Spleen (tissue), 11 donors: ENCODE results near the gene NT5C1A. TPM values are rescaled to one million over a fixed set of nuclear protein-coding genes. Genes with fewer than 3 reads are reported as not detected.

ENCODE experiments used
- DNase-seq: peaks from one replicate; pipeline ENCODE4 v3.0.0-alpha.2; 2020
- H3K27ac ChIP-seq, 8 donors: fragments of 200-600 bp; sonication (generic) in 7 of 8; 1 replicate in 4 of 8; 2 replicates in 4 of 8; pipeline versions ENCODE4 v1.5.0 to v1.8.0; 2016 to 2021; ENCODE audit warnings: inconsistent platforms in 4 of 8, mild to moderate bottlenecking in 4 of 8, moderate library complexity in 1 of 8
- H3K27me3 ChIP-seq, 7 donors: fragments of 200-600 bp; sonication (generic) in 6 of 7; replicated peaks in 1 of 7; 1 replicate in 4 of 7; 2 replicates in 3 of 7; pipeline versions ENCODE4 v1.5.0 to v1.8.0; 2016 to 2021; ENCODE audit warnings: inconsistent platforms in 3 of 7, mild to moderate bottlenecking in 1 of 7
- H3K36me3 ChIP-seq, 6 donors: fragments of 200-600 bp; sonication (generic) in 5 of 6; 1 replicate in 4 of 6; 2 replicates in 2 of 6; pipeline versions ENCODE4 v1.5.0 to v1.8.0; 2016 to 2021; ENCODE audit warnings: inconsistent platforms in 2 of 6
- H3K4me1 ChIP-seq, 6 donors: fragments of 200-600 bp; sonication (generic) in 5 of 6; 1 replicate in 3 of 6; 2 replicates in 3 of 6; pipeline versions ENCODE4 v1.5.0 to v1.8.0; 2016 to 2021; ENCODE audit warnings: inconsistent platforms in 3 of 6
- H3K4me3 ChIP-seq, 8 donors: fragments of 200-600 bp; sonication (generic) in 7 of 8; 1 replicate in 4 of 8; 2 replicates in 4 of 8; pipeline versions ENCODE4 v1.5.0 to v1.8.0; 2016 to 2021; ENCODE audit warnings: inconsistent platforms in 4 of 8, mild to moderate bottlenecking in 4 of 8, moderate library complexity in 2 of 8
- H3K9me3 ChIP-seq, 8 donors: fragments of 200-600 bp; sonication (generic) in 7 of 8; 1 replicate in 4 of 8; 2 replicates in 4 of 8; pipeline versions ENCODE4 v1.5.0 to v1.8.0; 2016 to 2021; ENCODE audit warnings: inconsistent platforms in 4 of 8
- CTCF ChIP-seq, 11 experiments: fragments of 200-600 bp in 7 of 11; fragments of 450-650 bp in 4 of 11; sonication (generic) in 4 of 11; IDR thresholded peaks in 8 of 11; conservative IDR thresholded peaks in 3 of 11; 1 replicate in 7 of 11; 2 replicates in 4 of 11; pipeline versions ENCODE4 v1.4.0 to v1.8.0; 2016 to 2021; ENCODE audit warnings: antibody characterized with exemption in 11 of 11, inconsistent platforms in 4 of 11, mild to moderate bottlenecking in 1 of 11
- POLR2A ChIP-seq, 3 donors: fragments of 450-650 bp; IDR thresholded peaks; one replicate each; pipeline ENCODE4 v1.5.1; 2017; ENCODE audit warnings: antibody characterized with exemption in 3 of 3, mild to moderate bottlenecking in 1 of 3
- POLR2AphosphoS5 ChIP-seq, 3 donors: sonication (generic); formaldehyde crosslinking; IDR thresholded peaks; one replicate each; pipeline ENCODE4 v1.5.1; 2017; ENCODE audit warnings: antibody characterized with exemption in 3 of 3
- WGBS, 5 donors: extraction: QIAGEN DNeasy Blood & Tissue Kit in 3 of 5; methylation state at CpG; one replicate each; pipeline versions ENCODE4 v1.1.5 to v1.1.7; 2013 to 2018; 5-methylcytosine and 5-hydroxymethylcytosine counted together
- intact Hi-C: fragments of 100-400 bp; cut with DNase I; formaldehyde crosslinking; loops from one replicate; pipeline ENCODE4 v1.15.0; 2023; ENCODE audit warnings: low total_unique reads
- polyA plus RNA-seq, 3 donors: library from polyadenylated mRNA; stranded (reverse); fragments of 200-250 nt; gene quantifications; one replicate each; pipeline ENCODE4 v1.2.1, GENCODE V29; 2013
- total RNA-seq, 7 donors: library from RNA; depleted of rRNA in 3 of 7; stranded (reverse); fragments of >200 nt in 3 of 7; fragmentation: NEBNext Ultra II Directional in 4 of 7; extraction: Animal tissue kit (Norgen Biotek cat#: 25700) in 4 of 7; gene quantifications; one replicate each; pipeline versions ENCODE4 v1.1.0 to v1.2.1, GENCODE V29; 2016 to 2021
- donor health status: healthy with polysubstance abuse.
- donor health status: DM: no; HTN: no; CAD: no; lungs with moderate emphysema.
- donor health status: DM: no; HTN: no; CAD: no.
- donor health status: Bipolar disorder and iron deficiency.
- donor health status: healthy.
- donor health status: DM: no; HTN: no; CAD: no.
- donor health status: DM: yes; HTN: yes; CAD: no.

NT5C1A gene
- total and polyA plus RNA-seq, 10 donors: 0.23 TPM; not detected in 9

- Histone ChIP-seq H3K4me1 (peaks cover 16 to 25% (median 21%) of the 10 kb centered on the region in 6 donors), H3K9me3 (no peaks in the 10 kb centered on the region), H3K27me3 (peaks cover 0 to 100% (median 59%) of the 10 kb centered on the region in 7 donors), H3K36me3 (no peaks in the 10 kb centered on the region), H3K27ac (no peak overlapping the region), H3K4me3 (no peak overlapping the region)
- TF ChIP-seq POLR2AphosphoS5 (IDR thresholded peaks at IDR 0.05) (no peak), CTCF (IDR thresholded peaks at IDR 0.05 in 8 of 11, conservative IDR thresholded peaks at IDR 0.05 in 3 of 11) (no peak), POLR2A (IDR thresholded peaks at IDR 0.05) (no peak)
- DNase-seq: no peak
- intact Hi-C loops: no loop called here
Observed at GRCh38 chr1:39689635-39690034, 17.7 kb upstream of the NT5C1A start.

- Histone ChIP-seq H3K4me3 (no peak overlapping the region), H3K27ac (no peak overlapping the region), H3K36me3 (no peaks in the 10 kb centered on the region), H3K27me3 (peaks cover 0 to 100% (median 63%) of the 10 kb centered on the region in 7 donors), H3K9me3 (no peaks in the 10 kb centered on the region), H3K4me1 (peaks cover 16 to 27% (median 22%) of the 10 kb centered on the region in 6 donors)
- DNase-seq: no peak
- intact Hi-C loops: no loop called here
- TF ChIP-seq POLR2AphosphoS5 (IDR thresholded peaks at IDR 0.05) (no peak), POLR2A (IDR thresholded peaks at IDR 0.05) (no peak), CTCF (IDR thresholded peaks at IDR 0.05 in 8 of 11, conservative IDR thresholded peaks at IDR 0.05 in 3 of 11) (no peak)
- WGBS, 5 donors: 50 to 69% (median 66%) methylated on average over 2 of the region's 2 CpGs
Observed at GRCh38 chr1:39689214-39689613, 17.3 kb upstream of the NT5C1A start.

GRCh38 chr1:39688706-39689105, 16.8 kb upstream of the NT5C1A start:
- H3K4me3 ChIP-seq: no peak overlapping the region
- 65 to 79% (median 74%) methylated on average over 3 of the region's 3 CpGs for whole genome bisulfite sequencing, 5 donors
- TF ChIP-seq POLR2A (IDR thresholded peaks at IDR 0.05) (no peak), CTCF (IDR thresholded peaks at IDR 0.05 in 8 of 11, conservative IDR thresholded peaks at IDR 0.05 in 3 of 11) (no peak), POLR2AphosphoS5 (IDR thresholded peaks at IDR 0.05) (no peak)
- H3K27ac ChIP-seq: no peak overlapping the region
- intact Hi-C loops: no loop called here
- no peak for DNase-seq
- H3K4me1 ChIP-seq: peaks cover 16 to 32% (median 24%) of the 10 kb centered on the region in 6 donors
- no peaks in the 10 kb centered on the region for H3K36me3 ChIP-seq
- no peaks in the 10 kb centered on the region for H3K9me3 ChIP-seq
- peaks cover 0 to 100% (median 68%) of the 10 kb centered on the region in 7 donors for H3K27me3 ChIP-seq

GRCh38 chr1:39687243-39687642, 15.3 kb upstream of the NT5C1A start:
- TF ChIP-seq CTCF (IDR thresholded peaks at IDR 0.05 in 8 of 11, conservative IDR thresholded peaks at IDR 0.05 in 3 of 11): no peak
- no peak for TF ChIP-seq POLR2AphosphoS5 (IDR thresholded peaks at IDR 0.05)
- TF ChIP-seq POLR2A (IDR thresholded peaks at IDR 0.05): no peak
- Histone ChIP-seq H3K27me3 (peaks cover 0 to 100% (median 61%) of the 10 kb centered on the region in 7 donors), H3K4me3 (no peak overlapping the region), H3K4me1 (peaks cover 15 to 28% (median 22%) of the 10 kb centered on the region in 6 donors), H3K36me3 (no peaks in the 10 kb centered on the region), H3K27ac (no peak overlapping the region), H3K9me3 (no peaks in the 10 kb centered on the region)
- intact Hi-C loops: no loop called here
- 43 to 70% (median 53%) methylated on average over 2 of the region's 2 CpGs for WGBS, 5 donors
- DNase-seq: no peak
